Liver (tissue), 3 donors: ENCODE data around the gene CCDC136.

Source experiments
- CTCF ChIP-seq: fragments of 150-350 bp; IDR thresholded peaks from 2 replicates; pipeline ENCODE4 v1.5.1; 2017; ENCODE audit warnings: improper control_type of control experiment, low read depth, low read length; ENCODE audit not compliant: missing input control
- JUND ChIP-seq, 2 donors: IDR thresholded peaks; 2 replicates each; pipeline ENCODE4 v1.6.1; 2016; ENCODE audit warnings: antibody characterized with exemption in 2 of 2
- SP1 ChIP-seq: IDR thresholded peaks from 2 replicates; pipeline ENCODE4 v1.6.1; 2018; ENCODE audit warnings: antibody characterized with exemption, mild to moderate bottlenecking
- donor health status: healthy.
- donor health status: healthy.

- TF ChIP-seq JUND (IDR thresholded peaks at IDR 0.05), result no peak
- TF ChIP-seq SP1, result no peak
- TF ChIP-seq CTCF, result no peak
These were observed 63.8 kb downstream of the CCDC136 start for GRCh38 chr7:128855559-128855958.
